ENCODE results near the gene CDC27.
"Not testable (repeated sequence)": the region's sequence is repeated elsewhere in the genome, so short reads cannot be mapped to it uniquely, and the experiment has no call there.

The CDC27 gene

GRCh38 chr17:47126835-47127234 lies 62.3 kb downstream of the CDC27 start:
- DNase-seq, result not testable (repeated sequence)

DNA sequence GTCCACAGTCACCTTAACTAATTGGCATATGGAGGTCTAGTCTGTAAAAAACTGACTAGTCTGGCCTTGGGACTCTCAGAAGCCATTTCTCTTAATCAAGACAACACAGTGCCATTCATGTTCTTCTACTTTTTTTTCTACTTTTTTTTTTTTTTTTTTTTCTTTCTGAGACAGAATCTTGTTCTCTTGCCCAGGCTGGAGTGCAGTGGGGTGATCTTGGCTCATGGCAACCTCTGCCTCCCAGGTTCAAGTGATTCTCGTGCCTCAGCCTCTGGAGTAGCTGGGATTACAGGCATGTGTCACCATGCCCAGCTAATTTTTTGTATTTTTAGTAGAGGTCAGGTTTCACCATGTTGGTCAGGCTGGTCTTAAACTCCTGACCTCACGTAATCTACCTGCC lies 65.8 kb downstream of the CDC27 start:
- DNase-seq, result not testable (repeated sequence)

- DNase-seq, result no peak
Observed at GRCh38 chr17:47120521-47121095, 68.5 kb downstream of the CDC27 start.

DNA sequence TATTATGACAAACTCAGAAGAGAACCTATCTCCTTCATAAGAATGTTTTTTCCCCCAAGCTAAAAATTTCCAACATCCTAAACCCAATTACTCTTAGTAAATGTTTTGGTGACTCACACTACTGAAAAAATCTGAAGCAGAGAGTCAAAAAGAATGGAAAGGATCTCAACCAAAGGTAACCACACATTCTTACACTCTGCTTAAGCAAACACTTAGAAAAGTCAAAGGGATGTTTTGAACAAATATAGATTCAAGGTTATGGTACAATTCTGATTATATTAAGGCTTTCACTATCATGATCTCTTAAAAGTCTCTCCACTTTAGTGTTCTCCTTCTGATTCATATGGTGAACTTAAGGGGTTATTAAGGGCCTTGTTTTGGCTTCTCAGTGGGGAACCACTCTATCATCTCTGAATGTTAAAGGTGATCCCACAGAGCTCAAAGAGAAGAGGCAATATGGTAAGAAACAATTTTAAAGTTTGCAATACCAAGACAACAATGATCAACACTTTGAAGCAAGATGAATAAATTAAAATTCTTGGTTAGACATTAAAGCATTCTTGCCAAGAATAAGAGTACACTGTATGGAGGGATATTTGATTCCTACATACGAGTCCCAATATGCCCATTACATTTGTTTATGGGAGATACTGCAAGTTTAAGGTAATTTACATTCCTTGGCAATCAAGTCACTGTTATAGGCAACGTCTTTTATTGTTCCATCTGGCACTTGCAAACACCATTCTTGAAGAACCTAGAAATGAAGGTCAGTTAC lies 69.2 kb downstream of the CDC27 start:
- no peak for DNase-seq

- DNase-seq, result no peak
Observed at GRCh38 chr17:47117386-47117785, 71.7 kb downstream of the CDC27 start.

- no peak for DNase-seq
Observed at GRCh38 chr17:47106130-47106529, 83.0 kb downstream of the CDC27 start.

DNA sequence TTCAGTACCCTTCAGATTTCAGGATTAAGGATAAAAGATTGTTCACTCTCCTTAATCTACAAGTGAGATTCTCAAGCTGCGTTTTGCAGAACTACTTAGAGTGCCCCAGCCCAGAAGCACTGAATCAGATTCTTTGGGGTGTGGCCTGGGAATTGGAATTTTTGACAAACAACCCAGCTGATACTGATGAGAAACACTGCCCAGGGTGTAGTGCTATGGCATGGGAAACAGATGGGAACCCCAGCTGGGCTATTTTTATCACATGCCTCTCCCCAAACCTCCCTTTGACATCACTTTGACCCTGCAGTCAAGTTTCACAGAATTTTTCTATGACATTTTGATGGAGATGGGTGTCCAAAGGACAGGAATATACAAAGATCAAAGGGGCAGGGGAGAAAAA lies 83.8 kb downstream of the CDC27 start:
- DNase-seq, result not testable (repeated sequence)

DNA sequence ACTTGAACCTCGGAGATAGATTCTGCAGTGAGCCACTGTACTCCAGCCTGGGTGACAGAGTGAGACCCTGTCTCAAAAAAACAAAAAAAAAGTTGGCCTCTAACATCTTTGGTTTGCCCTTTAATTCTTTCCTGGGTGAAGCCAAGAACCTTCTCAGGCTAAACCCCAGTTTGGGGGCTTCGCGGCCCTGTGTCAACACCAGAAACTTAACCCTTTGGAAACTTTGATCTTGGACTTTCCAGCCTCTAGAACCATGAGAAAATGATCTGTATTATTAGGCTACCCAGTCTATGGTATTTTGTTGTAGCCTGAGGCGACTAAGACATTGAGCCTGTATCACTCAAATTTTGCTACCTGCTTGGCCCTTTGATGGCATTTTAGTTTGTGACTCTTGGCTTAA lies 86.2 kb downstream of the CDC27 start:
- no peak for DNase-seq

- DNase-seq, result peak; percentile 83
Observed at GRCh38 chr17:47099987-47100711, 88.9 kb downstream of the CDC27 start.

- no peak for DNase-seq
Observed at GRCh38 chr17:47099451-47099986, 89.6 kb downstream of the CDC27 start.

DNA sequence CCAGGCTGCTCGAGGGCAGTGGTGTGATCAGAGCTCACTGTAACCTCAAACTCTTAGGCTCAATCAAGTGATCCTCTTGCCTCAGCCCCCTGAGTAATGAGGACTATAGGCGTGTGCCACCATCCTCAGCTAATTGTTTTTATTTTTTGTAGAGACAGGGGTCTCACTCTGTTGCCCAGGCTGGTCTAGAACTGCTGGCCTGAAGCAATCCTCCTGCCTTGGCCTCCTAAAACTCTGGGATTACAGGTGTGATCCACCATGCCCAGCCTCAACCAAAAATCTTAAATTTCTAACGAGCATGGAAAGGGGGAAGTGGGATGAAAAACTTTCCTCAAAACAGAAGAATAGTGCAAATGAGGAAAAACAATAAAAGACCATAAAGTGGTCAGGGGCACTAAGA lies 92.8 kb downstream of the CDC27 start:
- DNase-seq, result no peak

- DNase-seq, result no peak
Observed at GRCh38 chr17:47095268-47095667, 93.8 kb downstream of the CDC27 start.

GRCh38 chr17:47087093-47087492 lies 102.0 kb downstream of the CDC27 start:
- DNase-seq, result no peak

- DNase-seq, result no peak
Observed at GRCh38 chr17:47085736-47086135, 103.4 kb downstream of the CDC27 start.

DNA sequence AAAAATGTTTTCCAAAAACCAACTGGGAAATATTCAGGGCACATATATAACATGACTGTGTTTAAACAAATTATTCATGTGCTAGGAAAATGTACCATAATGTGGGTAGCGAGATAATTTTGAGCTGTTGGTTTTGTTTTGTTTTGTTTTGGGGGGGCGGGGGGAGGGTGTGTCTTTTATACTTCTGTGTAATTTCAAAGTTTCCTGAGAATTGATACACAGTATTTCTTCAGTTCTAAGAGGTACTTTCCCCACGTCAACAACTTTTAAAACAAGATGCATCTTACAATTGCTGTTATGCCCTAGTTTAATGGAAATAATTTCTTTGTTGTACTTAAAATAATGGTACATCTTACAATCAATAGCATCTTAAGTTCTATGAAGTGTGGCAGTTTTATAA lies 110.3 kb downstream of the CDC27 start:
- DNase-seq, result no peak

DNA sequence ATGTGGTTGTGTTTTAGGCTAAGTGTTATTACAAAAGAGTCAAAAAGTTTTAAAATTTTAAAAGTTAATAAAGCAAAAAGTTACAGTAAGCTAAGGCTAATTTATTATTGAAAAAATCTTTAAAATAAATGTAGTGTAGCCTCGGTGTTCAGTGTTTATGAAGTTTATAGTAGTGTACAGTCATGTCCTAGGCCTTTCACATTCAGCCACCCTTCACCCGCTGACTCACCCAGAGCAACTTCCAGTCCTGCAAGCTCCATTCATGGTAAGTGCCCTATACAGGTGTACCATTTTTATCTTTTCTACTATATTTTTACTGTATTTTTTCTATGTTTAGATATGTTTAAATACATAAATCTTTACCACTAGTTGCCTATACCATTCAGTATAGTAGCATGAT lies 111.5 kb downstream of the CDC27 start:
- DNase-seq, result no peak

GRCh38 chr17:47076171-47076570 lies 112.9 kb downstream of the CDC27 start:
- no peak for DNase-seq

GRCh38 chr17:47074361-47074760 lies 114.7 kb downstream of the CDC27 start:
- not testable (repeated sequence) for DNase-seq

DNA sequence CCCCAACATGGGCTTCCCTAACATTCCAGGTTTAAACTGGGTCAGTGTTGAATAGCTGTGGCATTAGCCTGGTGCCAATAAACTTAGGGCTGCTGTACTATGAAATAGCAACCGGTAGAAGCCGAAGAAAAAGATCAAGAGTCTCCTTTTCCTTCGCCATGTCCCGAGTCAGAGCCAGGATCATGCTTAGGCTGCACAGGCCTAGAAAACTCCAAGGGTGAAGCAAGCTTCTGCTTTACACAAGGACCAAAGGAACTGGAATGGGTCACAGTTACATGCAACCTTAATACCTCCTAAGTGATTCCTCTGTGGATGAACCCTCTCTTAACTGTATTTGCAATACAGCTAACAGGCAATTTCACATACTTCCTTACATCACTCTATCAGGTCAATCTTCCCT lies 115.5 kb downstream of the CDC27 start:
- not testable (repeated sequence) for DNase-seq

GRCh38 chr17:47072886-47073285 lies 116.2 kb downstream of the CDC27 start:
- DNase-seq, result no peak

- not testable (repeated sequence) for DNase-seq
Observed at GRCh38 chr17:47071171-47071570, 117.9 kb downstream of the CDC27 start.

- DNase-seq, result not testable (repeated sequence)
Observed at GRCh38 chr17:47070266-47070665, 118.8 kb downstream of the CDC27 start.

All from activated CD4-positive, alpha-beta T cell treated with anti-CD3 and anti-CD28 coated beads for 1 hour (primary cell).